HepG2 (cell line): ENCODE data around the gene SPATA33. TPM values are rescaled to one million over a fixed set of nuclear protein-coding genes. Genes with fewer than 3 reads are reported as not detected.

Experiments used
- ELF4 ChIP-seq: sonication (generic); formaldehyde crosslinking; IDR thresholded peaks from 2 replicates; pipeline ENCODE4 v1.5.0; 2020; ENCODE audit warnings: missing genetic modification reagents, mild to moderate bottlenecking, moderate library complexity, borderline replicate concordance
- KLF12 ChIP-seq: sonication (generic); formaldehyde crosslinking; IDR thresholded peaks from 2 replicates; pipeline ENCODE4 v1.4.0; 2020; ENCODE audit warnings: missing genetic modification reagents, borderline replicate concordance
- MAF1 ChIP-seq: sonication (generic); formaldehyde crosslinking; IDR thresholded peaks from 2 replicates; pipeline ENCODE4 v1.5.0; 2020; ENCODE audit warnings: missing genetic modification reagents, borderline replicate concordance
- MBD4 ChIP-seq: IDR thresholded peaks from 2 replicates; pipeline ENCODE4 v1.6.1; 2012; ENCODE audit warnings: low read length, inconsistent platforms, borderline replicate concordance
- PHF5A ChIP-seq: IDR thresholded peaks from one replicate; pipeline ENCODE4 v1.6.1; 2018; ENCODE audit warnings: low read depth, missing genetic modification reagents; ENCODE audit not compliant: unreplicated experiment
- PITX1 ChIP-seq: sonication (generic); formaldehyde crosslinking; IDR thresholded peaks from 2 replicates; pipeline ENCODE4 v1.5.1; 2020; ENCODE audit warnings: mild to moderate bottlenecking, missing genetic modification reagents
- RAD21 ChIP-seq: fragments of 450-650 bp; formaldehyde crosslinking; IDR thresholded peaks from 2 replicates; pipeline ENCODE4 v1.5.0; 2020; ENCODE audit warnings: mild to moderate bottlenecking
- STAG1 ChIP-seq: sonication (generic); formaldehyde crosslinking; IDR thresholded peaks from 2 replicates; pipeline ENCODE4 v1.4.0; 2020; ENCODE audit warnings: missing genetic modification reagents
- XRCC5 ChIP-seq: fragments of 200-400 bp; formaldehyde crosslinking; optimal IDR thresholded peaks from 2 replicates; pipeline ENCODE3; 2017; ENCODE audit warnings: mild to moderate bottlenecking, low read length
- ZFX ChIP-seq: sonication (generic); formaldehyde crosslinking; IDR thresholded peaks from 2 replicates; pipeline ENCODE4 v1.4.0; 2020; ENCODE audit warnings: mild to moderate bottlenecking, low read depth, missing genetic modification reagents, moderate library complexity
- ZNF430 ChIP-seq: sonication (generic); formaldehyde crosslinking; IDR thresholded peaks from 2 replicates; pipeline ENCODE4 v1.9.0; 2021; ENCODE audit warnings: mild to moderate bottlenecking, missing genetic modification reagents
- polyA plus RNA-seq, 8 experiments: library from polyadenylated mRNA; depleted of rRNA in 3 of 8; stranded (reverse) in 7 of 8; unstranded in 1 of 8; fragments of >200 nt; fragmentation: Illumina TruSeq in 4 of 8; extraction: Trizol in 4 of 8; gene quantifications; 2 replicates each; pipeline versions ENCODE4 v1.2.1 to v1.2.3, GENCODE V29; 2011 to 2016; ENCODE audit warnings: low read depth in 4 of 8, missing spikeins in 1 of 8, mixed read lengths in 1 of 8; ENCODE audit not compliant: insufficient read depth in 1 of 8
- total RNA-seq, 5 experiments: library from RNA; depleted of rRNA; stranded (reverse); fragments of >200 nt; fragmentation: Illumina TruSeq; extraction: Trizol; gene quantifications; 2 replicates each; pipeline ENCODE4 v1.2.3, GENCODE V29; 2016; ENCODE audit warnings: low read depth in 1 of 5
- TF ChIP-seq, protein P1 (sequence below): sonication (generic); formaldehyde crosslinking; IDR thresholded peaks from 2 replicates; pipeline ENCODE4 v1.5.0; 2020; ENCODE audit warnings: mild to moderate bottlenecking, missing genetic modification reagents, borderline replicate concordance
- TF ChIP-seq, protein P2 (sequence below): sonication (generic); formaldehyde crosslinking; IDR thresholded peaks from 2 replicates; pipeline ENCODE4 v1.8.1; 2023; ENCODE audit warnings: mild to moderate bottlenecking, moderate library complexity, missing genetic modification reagents
- TF ChIP-seq, protein P3 (sequence below): IDR thresholded peaks from 2 replicates; pipeline ENCODE4 v1.4.0; 2020; ENCODE audit warnings: mild to moderate bottlenecking, missing genetic modification reagents
- TF ChIP-seq, protein P4 (sequence below): sonication (generic); formaldehyde crosslinking; IDR thresholded peaks from 2 replicates; pipeline ENCODE4 v1.4.0; 2020; ENCODE audit warnings: missing genetic modification reagents
- TF ChIP-seq, protein P5 (sequence below): sonication (generic); formaldehyde crosslinking; IDR thresholded peaks from 2 replicates; pipeline ENCODE4 v1.8.0; 2022; ENCODE audit warnings: mild to moderate bottlenecking, missing genetic modification reagents; ENCODE audit not compliant: insufficient replicate concordance
- TF ChIP-seq, protein P6 (sequence below): IDR thresholded peaks from 2 replicates; pipeline ENCODE4 v1.6.1; 2016; ENCODE audit warnings: low read depth

Gene SPATA33
- total and polyA plus RNA-seq, 2 of the 13 experiments (the other 11 are each of a cell fraction or from before 2014, with no cell fraction given): 5.7 to 11.0 TPM

DNA sequence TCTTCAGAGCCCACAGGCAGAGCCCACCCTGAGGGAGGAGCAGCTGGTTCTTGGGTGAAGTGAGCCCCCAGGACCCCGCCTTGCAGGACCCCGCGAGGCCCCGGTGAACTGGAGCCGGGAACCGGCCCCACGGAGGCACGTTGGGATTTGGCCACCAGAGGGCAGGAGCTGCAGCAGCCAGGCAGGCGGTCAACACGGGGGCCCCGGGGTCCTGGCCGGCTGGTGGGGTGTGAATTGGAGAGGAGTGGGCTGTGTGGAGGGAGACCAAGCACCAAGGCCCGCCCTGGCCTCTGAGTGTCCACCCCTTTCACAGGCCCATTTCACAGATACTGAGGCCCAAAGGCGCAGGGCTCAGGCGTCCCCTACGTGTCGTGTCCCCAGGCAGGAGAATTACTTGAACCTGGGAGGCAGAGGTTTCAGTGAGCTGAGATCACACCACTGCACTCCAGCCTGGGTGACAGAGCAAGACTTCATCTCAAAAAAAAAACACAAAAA, 42.0 kb upstream of the SPATA33 start (continued):
- TF ChIP-seq, protein P1, sequence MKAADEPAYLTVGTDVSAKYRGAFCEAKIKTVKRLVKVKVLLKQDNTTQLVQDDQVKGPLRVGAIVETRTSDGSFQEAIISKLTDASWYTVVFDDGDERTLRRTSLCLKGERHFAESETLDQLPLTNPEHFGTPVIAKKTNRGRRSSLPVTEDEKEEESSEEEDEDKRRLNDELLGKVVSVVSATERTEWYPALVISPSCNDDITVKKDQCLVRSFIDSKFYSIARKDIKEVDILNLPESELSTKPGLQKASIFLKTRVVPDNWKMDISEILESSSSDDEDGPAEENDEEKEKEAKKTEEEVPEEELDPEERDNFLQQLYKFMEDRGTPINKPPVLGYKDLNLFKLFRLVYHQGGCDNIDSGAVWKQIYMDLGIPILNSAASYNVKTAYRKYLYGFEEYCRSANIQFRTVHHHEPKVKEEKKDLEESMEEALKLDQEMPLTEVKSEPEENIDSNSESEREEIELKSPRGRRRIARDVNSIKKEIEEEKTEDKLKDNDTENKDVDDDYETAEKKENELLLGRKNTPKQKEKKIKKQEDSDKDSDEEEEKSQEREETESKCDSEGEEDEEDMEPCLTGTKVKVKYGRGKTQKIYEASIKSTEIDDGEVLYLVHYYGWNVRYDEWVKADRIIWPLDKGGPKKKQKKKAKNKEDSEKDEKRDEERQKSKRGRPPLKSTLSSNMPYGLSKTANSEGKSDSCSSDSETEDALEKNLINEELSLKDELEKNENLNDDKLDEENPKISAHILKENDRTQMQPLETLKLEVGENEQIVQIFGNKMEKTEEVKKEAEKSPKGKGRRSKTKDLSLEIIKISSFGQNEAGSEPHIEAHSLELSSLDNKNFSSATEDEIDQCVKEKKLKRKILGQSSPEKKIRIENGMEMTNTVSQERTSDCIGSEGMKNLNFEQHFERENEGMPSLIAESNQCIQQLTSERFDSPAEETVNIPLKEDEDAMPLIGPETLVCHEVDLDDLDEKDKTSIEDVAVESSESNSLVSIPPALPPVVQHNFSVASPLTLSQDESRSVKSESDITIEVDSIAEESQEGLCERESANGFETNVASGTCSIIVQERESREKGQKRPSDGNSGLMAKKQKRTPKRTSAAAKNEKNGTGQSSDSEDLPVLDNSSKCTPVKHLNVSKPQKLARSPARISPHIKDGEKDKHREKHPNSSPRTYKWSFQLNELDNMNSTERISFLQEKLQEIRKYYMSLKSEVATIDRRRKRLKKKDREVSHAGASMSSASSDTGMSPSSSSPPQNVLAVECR (CRISPR knock-in tag): peak; percentile 38; the same call in 1 of the 2 replicates
- TF ChIP-seq ELF4 (no peak), KLF12 (CRISPR knock-in tag) (no peak), PITX1 (no peak), MBD4 (no peak), XRCC5 (peak; percentile 78), PHF5A (no peak), ZNF430 (CRISPR knock-in tag) (no peak), ZFX (CRISPR knock-in tag) (peak; percentile 46; the same call in 1 of the 2 replicates), STAG1 (CRISPR knock-in tag) (peak; percentile 86), MAF1 (no peak), RAD21 (peak; percentile 94)
- TF ChIP-seq, protein P2, sequence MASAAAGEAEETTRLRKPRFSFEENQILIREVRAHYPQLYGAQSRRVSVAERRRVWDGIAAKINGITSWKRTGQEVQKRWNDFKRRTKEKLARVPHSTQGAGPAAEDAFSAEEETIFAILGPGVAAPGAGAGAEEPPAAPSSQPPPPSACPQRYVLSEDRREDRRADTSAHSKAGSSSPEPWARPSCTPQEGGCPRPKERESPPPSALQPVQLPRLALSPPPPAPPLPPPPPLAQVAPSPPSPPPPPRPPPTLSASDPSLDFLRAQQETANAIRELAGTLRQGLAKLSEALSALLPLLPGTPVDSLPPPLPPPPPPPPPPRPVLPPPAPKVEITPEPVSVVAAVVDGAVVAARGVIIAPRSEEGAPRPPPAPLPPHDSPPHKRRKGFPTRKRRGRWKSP: peak; percentile 47; the same call in 1 of the 2 replicates
- TF ChIP-seq, protein P3, sequence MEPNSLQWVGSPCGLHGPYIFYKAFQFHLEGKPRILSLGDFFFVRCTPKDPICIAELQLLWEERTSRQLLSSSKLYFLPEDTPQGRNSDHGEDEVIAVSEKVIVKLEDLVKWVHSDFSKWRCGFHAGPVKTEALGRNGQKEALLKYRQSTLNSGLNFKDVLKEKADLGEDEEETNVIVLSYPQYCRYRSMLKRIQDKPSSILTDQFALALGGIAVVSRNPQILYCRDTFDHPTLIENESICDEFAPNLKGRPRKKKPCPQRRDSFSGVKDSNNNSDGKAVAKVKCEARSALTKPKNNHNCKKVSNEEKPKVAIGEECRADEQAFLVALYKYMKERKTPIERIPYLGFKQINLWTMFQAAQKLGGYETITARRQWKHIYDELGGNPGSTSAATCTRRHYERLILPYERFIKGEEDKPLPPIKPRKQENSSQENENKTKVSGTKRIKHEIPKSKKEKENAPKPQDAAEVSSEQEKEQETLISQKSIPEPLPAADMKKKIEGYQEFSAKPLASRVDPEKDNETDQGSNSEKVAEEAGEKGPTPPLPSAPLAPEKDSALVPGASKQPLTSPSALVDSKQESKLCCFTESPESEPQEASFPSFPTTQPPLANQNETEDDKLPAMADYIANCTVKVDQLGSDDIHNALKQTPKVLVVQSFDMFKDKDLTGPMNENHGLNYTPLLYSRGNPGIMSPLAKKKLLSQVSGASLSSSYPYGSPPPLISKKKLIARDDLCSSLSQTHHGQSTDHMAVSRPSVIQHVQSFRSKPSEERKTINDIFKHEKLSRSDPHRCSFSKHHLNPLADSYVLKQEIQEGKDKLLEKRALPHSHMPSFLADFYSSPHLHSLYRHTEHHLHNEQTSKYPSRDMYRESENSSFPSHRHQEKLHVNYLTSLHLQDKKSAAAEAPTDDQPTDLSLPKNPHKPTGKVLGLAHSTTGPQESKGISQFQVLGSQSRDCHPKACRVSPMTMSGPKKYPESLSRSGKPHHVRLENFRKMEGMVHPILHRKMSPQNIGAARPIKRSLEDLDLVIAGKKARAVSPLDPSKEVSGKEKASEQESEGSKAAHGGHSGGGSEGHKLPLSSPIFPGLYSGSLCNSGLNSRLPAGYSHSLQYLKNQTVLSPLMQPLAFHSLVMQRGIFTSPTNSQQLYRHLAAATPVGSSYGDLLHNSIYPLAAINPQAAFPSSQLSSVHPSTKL (CRISPR knock-in tag): no peak
- TF ChIP-seq, protein P4, sequence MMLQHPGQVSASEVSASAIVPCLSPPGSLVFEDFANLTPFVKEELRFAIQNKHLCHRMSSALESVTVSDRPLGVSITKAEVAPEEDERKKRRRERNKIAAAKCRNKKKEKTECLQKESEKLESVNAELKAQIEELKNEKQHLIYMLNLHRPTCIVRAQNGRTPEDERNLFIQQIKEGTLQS: peak; percentile 36; the same call in 1 of the 2 replicates
- TF ChIP-seq, protein P5, sequence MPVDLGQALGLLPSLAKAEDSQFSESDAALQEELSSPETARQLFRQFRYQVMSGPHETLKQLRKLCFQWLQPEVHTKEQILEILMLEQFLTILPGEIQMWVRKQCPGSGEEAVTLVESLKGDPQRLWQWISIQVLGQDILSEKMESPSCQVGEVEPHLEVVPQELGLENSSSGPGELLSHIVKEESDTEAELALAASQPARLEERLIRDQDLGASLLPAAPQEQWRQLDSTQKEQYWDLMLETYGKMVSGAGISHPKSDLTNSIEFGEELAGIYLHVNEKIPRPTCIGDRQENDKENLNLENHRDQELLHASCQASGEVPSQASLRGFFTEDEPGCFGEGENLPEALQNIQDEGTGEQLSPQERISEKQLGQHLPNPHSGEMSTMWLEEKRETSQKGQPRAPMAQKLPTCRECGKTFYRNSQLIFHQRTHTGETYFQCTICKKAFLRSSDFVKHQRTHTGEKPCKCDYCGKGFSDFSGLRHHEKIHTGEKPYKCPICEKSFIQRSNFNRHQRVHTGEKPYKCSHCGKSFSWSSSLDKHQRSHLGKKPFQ (CRISPR knock-in tag): peak; percentile 94
- TF ChIP-seq, protein P6, sequence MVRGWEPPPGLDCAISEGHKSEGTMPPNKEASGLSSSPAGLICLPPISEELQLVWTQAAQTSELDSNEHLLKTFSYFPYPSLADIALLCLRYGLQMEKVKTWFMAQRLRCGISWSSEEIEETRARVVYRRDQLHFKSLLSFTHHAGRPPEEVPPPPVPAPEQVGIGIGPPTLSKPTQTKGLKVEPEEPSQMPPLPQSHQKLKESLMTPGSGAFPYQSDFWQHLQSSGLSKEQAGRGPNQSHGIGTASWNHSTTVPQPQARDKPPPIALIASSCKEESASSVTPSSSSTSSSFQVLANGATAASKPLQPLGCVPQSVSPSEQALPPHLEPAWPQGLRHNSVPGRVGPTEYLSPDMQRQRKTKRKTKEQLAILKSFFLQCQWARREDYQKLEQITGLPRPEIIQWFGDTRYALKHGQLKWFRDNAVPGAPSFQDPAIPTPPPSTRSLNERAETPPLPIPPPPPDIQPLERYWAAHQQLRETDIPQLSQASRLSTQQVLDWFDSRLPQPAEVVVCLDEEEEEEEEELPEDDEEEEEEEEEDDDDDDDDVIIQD (CRISPR knock-in tag): no peak
